Tibial artery (tissue), 4 donors: ENCODE results near the gene PRR19.

Source experiments
- DNase-seq, 2 donors: peaks; one replicate each; pipeline ENCODE4 v3.0.0-alpha.2; 2019
- H3K27ac ChIP-seq, 2 donors: fragments of 200-600 bp; sonication (generic) in 1 of 2; 1 replicate in 1 of 2; 2 replicates in 1 of 2; pipeline ENCODE4 v1.5.1; 2018 to 2019; ENCODE audit warnings: mild to moderate bottlenecking in 1 of 2
- H3K27me3 ChIP-seq, 2 donors: fragments of 200-600 bp; sonication (generic) in 1 of 2; one replicate each; pipeline versions ENCODE4 v1.5.1 to v1.6.0; 2016 to 2019
- H3K36me3 ChIP-seq, 3 donors: fragments of 200-600 bp; sonication (generic) in 2 of 3; one replicate each; pipeline ENCODE4 v1.5.1; 2016 to 2019; ENCODE audit warnings: mild to moderate bottlenecking in 2 of 3
- H3K4me1 ChIP-seq, 4 donors: fragments of 200-600 bp; sonication (generic) in 2 of 4; 1 replicate in 3 of 4; 2 replicates in 1 of 4; pipeline ENCODE4 v1.5.1; 2016 to 2019
- H3K4me3 ChIP-seq, 2 donors: fragments of 200-600 bp; sonication (generic) in 1 of 2; 1 replicate in 1 of 2; 2 replicates in 1 of 2; pipeline ENCODE4 v1.5.1; 2018 to 2019; ENCODE audit warnings: mild to moderate bottlenecking in 2 of 2
- H3K9me3 ChIP-seq, 3 donors: fragments of 200-600 bp; sonication (generic) in 1 of 3; one replicate each; pipeline ENCODE4 v1.5.1; 2016 to 2019
- CTCF ChIP-seq, 2 experiments: fragments of 200-600 bp in 1 of 2; fragments of 450-650 bp in 1 of 2; IDR thresholded peaks; one replicate each; pipeline ENCODE4 v1.5.1; 2017 to 2019; ENCODE audit warnings: antibody characterized with exemption in 2 of 2, mild to moderate bottlenecking in 1 of 2, moderate library complexity in 1 of 2
- intact Hi-C: fragments of 100-400 bp; cut with DNase I; formaldehyde crosslinking; loops from one replicate; pipeline ENCODE4 v1.15.0; 2023; ENCODE audit warnings: low total_unique reads

Gene PRR19

GRCh38 chr19:42313840-42314755, 12.2 kb downstream of the PRR19 start:
- TF ChIP-seq CTCF (IDR thresholded peaks at IDR 0.05) = no peak
- intact Hi-C loops = no loop called here
- no peaks in the 10 kb centered on the region for H3K36me3 ChIP-seq
- DNase-seq = no peak
- peaks cover 0 to 74% of the 10 kb centered on the region in 2 donors for H3K27me3 ChIP-seq
- H3K4me1 ChIP-seq = peaks cover 0 to 20% (median 9%) of the 10 kb centered on the region in 4 donors
- no peaks in the 10 kb centered on the region for H3K9me3 ChIP-seq
- no peak overlapping the region for H3K4me3 ChIP-seq
- H3K27ac ChIP-seq = no peak overlapping the region

- H3K4me1 ChIP-seq = peaks cover 0 to 20% (median 9%) of the 10 kb centered on the region in 4 donors
- peaks cover 0 to 65% of the 10 kb centered on the region in 2 donors for H3K27me3 ChIP-seq
- H3K27ac ChIP-seq = no peak overlapping the region
- H3K4me3 ChIP-seq = no peak overlapping the region
- no peaks in the 10 kb centered on the region for H3K9me3 ChIP-seq
- no peaks in the 10 kb centered on the region for H3K36me3 ChIP-seq
- intact Hi-C loops = no loop called here
- DNase-seq = no peak
- TF ChIP-seq CTCF (IDR thresholded peaks at IDR 0.05) = no peak
Measured at GRCh38 chr19:42315024-42315423, 13.1 kb downstream of the PRR19 start.

- Histone ChIP-seq H3K4me1 (peaks cover 0 to 20% (median 9%) of the 10 kb centered on the region in 4 donors), H3K27me3 (peaks cover 0 to 52% of the 10 kb centered on the region in 2 donors), H3K9me3 (no peaks in the 10 kb centered on the region), H3K27ac (no peak overlapping the region), H3K4me3 (no peak overlapping the region), H3K36me3 (no peaks in the 10 kb centered on the region)
- intact Hi-C loops = no loop called here
- no peak for DNase-seq
- no peak for TF ChIP-seq CTCF (IDR thresholded peaks at IDR 0.05)
Measured at GRCh38 chr19:42316223-42317211, 14.6 kb downstream of the PRR19 start.

GRCh38 chr19:42317535-42317934, 15.6 kb downstream of the PRR19 start:
- Histone ChIP-seq H3K27ac (no peak overlapping the region), H3K9me3 (no peaks in the 10 kb centered on the region), H3K27me3 (peaks cover 0 to 52% of the 10 kb centered on the region in 2 donors), H3K4me3 (no peak overlapping the region), H3K36me3 (no peaks in the 10 kb centered on the region), H3K4me1 (peaks cover 0 to 20% (median 9%) of the 10 kb centered on the region in 4 donors)
- no peak for DNase-seq
- no peak for TF ChIP-seq CTCF (IDR thresholded peaks at IDR 0.05)
- intact Hi-C loops = no loop called here

GRCh38 chr19:42322305-42322704, 20.4 kb downstream of the PRR19 start:
- Histone ChIP-seq H3K27me3 (peaks cover 11 to 35% of the 10 kb centered on the region in 2 donors), H3K9me3 (no peaks in the 10 kb centered on the region), H3K4me3 (no peak overlapping the region), H3K4me1 (peaks cover 0 to 30% (median 25%) of the 10 kb centered on the region in 4 donors), H3K36me3 (no peaks in the 10 kb centered on the region), H3K27ac (no peak overlapping the region)
- intact Hi-C loops = loop anchor here (10.0 kb wide), 1 partner anchor 188 kb away; the partner anchor contains the start of gene POU2F2
- no peak for DNase-seq
- TF ChIP-seq CTCF (IDR thresholded peaks at IDR 0.05) = no peak
